GM19035 (cell line): ENCODE data around the gene SLC8B1.

Source experiments
- ATAC-seq: cut with Tn5 transposase; IDR thresholded peaks from one replicate; pipeline ENCODE4 v1.9.1; 2021; ENCODE audit not compliant: unreplicated experiment

SLC8B1 gene

GRCh38 chr12:113248842-113249435, 86.0 kb downstream of the SLC8B1 start:
- no peak for ATAC-seq
